ENCODE results near the gene FABP7. TPM values are rescaled to one million over a fixed set of nuclear protein-coding genes. Genes with fewer than 3 reads are reported as not detected.
"Not testable (repeated sequence)": the region's sequence is repeated elsewhere in the genome, so short reads cannot be mapped to it uniquely, and the experiment has no call there.

Gene FABP7
- total RNA-seq = not detected

DNA sequence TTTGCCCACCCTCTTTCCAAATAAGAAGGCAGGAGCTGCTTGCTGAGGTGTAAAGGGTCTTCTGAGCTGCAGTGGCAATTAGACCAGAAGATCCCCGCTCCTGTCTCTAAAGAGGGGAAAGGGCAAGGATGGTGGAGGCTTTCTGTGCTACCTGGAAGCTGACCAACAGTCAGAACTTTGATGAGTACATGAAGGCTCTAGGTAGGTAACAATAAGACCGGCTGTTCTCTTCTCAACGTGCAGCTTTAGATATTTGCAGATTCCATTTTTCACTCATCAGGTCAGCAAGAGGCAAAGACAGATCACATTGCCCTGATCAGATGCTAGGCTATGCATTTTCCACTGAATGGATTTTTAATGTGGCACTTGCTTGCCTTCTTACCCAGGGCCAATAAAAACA is at the start of gene FABP7:
TSS of gene FABP7 (plus strand) at position 50 of the 400 bp plus-strand sequence. CDS start at position 129, 79 bp downstream.
- POLR2A ChIA-PET = no interaction called here
- ATAC-seq (ENCODE audit: low read depth) = no peak
- H3K27ac Mint-ChIP-seq = no peak within 1 kb of the TSS

GRCh38 chr6:122730334-122730733 is 49.2 kb upstream of the FABP7 start:
- H3K4me3 Mint-ChIP-seq = no peak overlapping the region
- POLR2A ChIA-PET = no interaction called here

More for the DNA sequence above, at the start of gene FABP7:
- no peaks in the 10 kb centered on the region for H3K4me1 Mint-ChIP-seq
- no peak for DNase-seq
- no peak within 1 kb of the TSS for H3K4me3 Mint-ChIP-seq
- H3K27me3 Mint-ChIP-seq = peaks cover 59% of the 10 kb centered on the region
- H3K36me3 Mint-ChIP-seq = no peaks in the 10 kb centered on the region
- H3K9me3 Mint-ChIP-seq = no peaks in the 10 kb centered on the region

GRCh38 chr6:122730775-122731386 is 48.6 kb upstream of the FABP7 start:
- no peaks in the 10 kb centered on the region for H3K9me3 Mint-ChIP-seq
- ATAC-seq (ENCODE audit: low read depth) = no peak
- no peak overlapping the region for H3K27ac Mint-ChIP-seq
- POLR2A ChIA-PET = no interaction called here
- no peaks in the 10 kb centered on the region for H3K4me1 Mint-ChIP-seq
- H3K27me3 Mint-ChIP-seq = peaks cover 26% of the 10 kb centered on the region
- no peaks in the 10 kb centered on the region for H3K36me3 Mint-ChIP-seq
- DNase-seq = no peak
- H3K4me3 Mint-ChIP-seq = no peak overlapping the region

More at GRCh38 chr6:122730334-122730733, 49.2 kb upstream of the FABP7 start:
- DNase-seq (no peak), ATAC-seq (ENCODE audit: low read depth) (no peak)
- no peaks in the 10 kb centered on the region for H3K9me3 Mint-ChIP-seq
- peaks cover 23% of the 10 kb centered on the region for H3K27me3 Mint-ChIP-seq
- no peaks in the 10 kb centered on the region for H3K4me1 Mint-ChIP-seq
- no peak overlapping the region for H3K27ac Mint-ChIP-seq
- H3K36me3 Mint-ChIP-seq = no peaks in the 10 kb centered on the region

DNA sequence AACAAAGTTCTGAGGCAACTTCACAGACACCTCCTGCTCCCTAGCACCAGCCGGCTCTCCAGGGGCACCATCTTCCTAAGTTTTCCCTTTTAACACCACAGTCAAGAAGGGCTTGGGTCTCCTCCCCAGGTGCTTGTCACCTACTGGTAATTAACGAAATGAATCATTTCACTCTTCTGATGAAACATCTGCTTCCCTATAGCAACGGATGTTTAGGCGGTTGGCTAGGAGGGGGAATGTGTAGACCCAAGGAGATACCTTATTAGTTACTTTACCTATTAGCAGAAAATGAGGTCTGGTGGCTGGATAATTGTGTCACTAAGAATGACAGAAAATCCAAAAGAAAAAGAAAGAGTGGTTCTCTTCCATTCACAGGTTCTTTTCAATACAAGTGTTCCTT is 46.3 kb upstream of the FABP7 start:
- H3K9me3 Mint-ChIP-seq = no peaks in the 10 kb centered on the region
- POLR2A ChIA-PET = no interaction called here
- H3K27ac Mint-ChIP-seq = no peak overlapping the region
- H3K4me3 Mint-ChIP-seq = no peak overlapping the region
- no peak for DNase-seq
- H3K27me3 Mint-ChIP-seq = peaks cover 35% of the 10 kb centered on the region
- H3K4me1 Mint-ChIP-seq = no peaks in the 10 kb centered on the region
- H3K36me3 Mint-ChIP-seq = no peaks in the 10 kb centered on the region
- no peak for ATAC-seq (ENCODE audit: low read depth)

DNA sequence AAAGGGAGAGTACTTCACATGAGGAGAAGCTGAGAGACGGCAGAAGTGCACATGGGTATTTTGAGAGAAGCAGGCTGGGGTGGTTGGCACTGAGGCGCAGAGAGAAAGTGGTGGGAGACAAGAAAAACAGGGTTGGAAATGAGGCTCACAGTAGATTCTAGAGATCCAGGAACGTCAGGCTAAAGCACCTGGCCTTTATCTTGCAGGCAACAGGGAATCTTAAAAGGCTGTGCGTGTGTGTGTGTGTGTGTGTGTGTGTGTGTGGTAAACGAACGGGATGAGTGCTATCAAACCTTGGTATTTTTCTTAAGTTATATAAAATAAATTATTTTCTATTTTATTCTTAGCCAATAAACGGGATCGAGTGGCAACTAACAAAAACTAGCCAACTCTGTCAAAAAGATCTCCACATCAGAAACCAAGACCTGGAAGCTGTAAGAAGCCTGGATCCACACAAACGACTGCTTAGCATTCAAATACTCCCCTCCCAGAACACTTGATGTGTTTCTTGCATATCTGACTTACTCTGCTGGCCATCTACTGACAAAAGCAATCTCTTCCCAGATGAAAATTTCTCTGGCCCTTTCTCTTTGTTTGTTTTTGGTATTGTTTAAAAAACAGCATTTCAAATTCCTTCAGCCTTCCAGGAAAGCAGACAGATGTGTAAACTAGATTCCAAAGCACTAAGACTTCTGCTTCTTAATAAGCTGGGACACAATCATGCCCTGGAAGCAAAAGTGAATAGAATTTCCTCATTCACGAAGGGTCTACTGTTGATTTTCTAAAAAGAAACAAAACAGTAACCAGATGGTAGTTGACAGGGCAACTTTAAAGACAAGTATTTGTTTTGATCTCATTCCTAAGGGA is 44.8 kb upstream of the FABP7 start:
- peaks cover 35% of the 10 kb centered on the region for H3K27me3 Mint-ChIP-seq
- no peak for ATAC-seq (ENCODE audit: low read depth)
- H3K27ac Mint-ChIP-seq = no peak overlapping the region
- no peaks in the 10 kb centered on the region for H3K36me3 Mint-ChIP-seq
- no peak for DNase-seq
- H3K4me1 Mint-ChIP-seq = no peaks in the 10 kb centered on the region
- no peaks in the 10 kb centered on the region for H3K9me3 Mint-ChIP-seq
- POLR2A ChIA-PET = no interaction called here
- H3K4me3 Mint-ChIP-seq = no peak overlapping the region

- no peaks in the 10 kb centered on the region for H3K4me1 Mint-ChIP-seq
- no peak for ATAC-seq (ENCODE audit: low read depth)
Observed at GRCh38 chr6:122735582-122735981, 43.9 kb upstream of the FABP7 start.

DNA sequence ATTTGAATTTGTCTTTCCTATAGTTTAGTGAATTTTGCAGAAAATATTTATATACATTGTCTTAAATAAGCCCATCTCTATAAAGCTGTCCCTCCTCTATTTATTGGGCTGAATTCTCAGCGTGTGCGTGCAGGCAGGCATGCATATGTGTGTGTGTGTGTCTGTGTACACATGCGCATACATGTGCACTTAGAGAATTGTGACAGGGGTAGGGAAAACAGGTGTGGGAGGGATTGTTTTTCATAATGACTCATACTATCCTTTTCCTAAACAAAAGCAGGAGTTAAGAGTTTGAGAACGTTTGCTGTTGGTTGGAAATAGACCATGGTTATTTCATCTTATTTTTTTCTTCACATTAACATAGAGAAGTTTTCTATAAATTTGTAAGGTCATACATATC is 43.4 kb upstream of the FABP7 start:
- Mint-ChIP-seq H3K4me3 (no peak overlapping the region), H3K9me3 (no peaks in the 10 kb centered on the region), H3K4me1 (no peaks in the 10 kb centered on the region), H3K27me3 (peaks cover 35% of the 10 kb centered on the region), H3K36me3 (no peaks in the 10 kb centered on the region), H3K27ac (no peak overlapping the region)
- no peak for DNase-seq
- ATAC-seq (ENCODE audit: low read depth) = no peak
- POLR2A ChIA-PET = no interaction called here

More at GRCh38 chr6:122735582-122735981, 43.9 kb upstream of the FABP7 start:
- no peaks in the 10 kb centered on the region for H3K9me3 Mint-ChIP-seq
- no peak overlapping the region for H3K27ac Mint-ChIP-seq
- POLR2A ChIA-PET = no interaction called here
- H3K27me3 Mint-ChIP-seq = peaks cover 35% of the 10 kb centered on the region
- H3K4me3 Mint-ChIP-seq = no peak overlapping the region
- no peak for DNase-seq
- no peaks in the 10 kb centered on the region for H3K36me3 Mint-ChIP-seq

- H3K4me3 Mint-ChIP-seq = no peak overlapping the region
- POLR2A ChIA-PET = no interaction called here
- no peak for DNase-seq
- ATAC-seq (ENCODE audit: low read depth) = no peak
- H3K9me3 Mint-ChIP-seq = no peaks in the 10 kb centered on the region
- no peak overlapping the region for H3K27ac Mint-ChIP-seq
- H3K36me3 Mint-ChIP-seq = no peaks in the 10 kb centered on the region
- no peaks in the 10 kb centered on the region for H3K4me1 Mint-ChIP-seq
- H3K27me3 Mint-ChIP-seq = peaks cover 35% of the 10 kb centered on the region
Observed at GRCh38 chr6:122736616-122737015, 42.9 kb upstream of the FABP7 start.

- Mint-ChIP-seq H3K27me3 (peaks cover 17% of the 10 kb centered on the region), H3K9me3 (no peaks in the 10 kb centered on the region), H3K36me3 (no peaks in the 10 kb centered on the region), H3K4me1 (no peaks in the 10 kb centered on the region), H3K27ac (no peak overlapping the region), H3K4me3 (no peak overlapping the region)
- POLR2A ChIA-PET = interaction anchor here (0.6 kb wide), 1 partner anchor 153 kb away, joined by 3 read pairs; no protein-coding TSS in a partner anchor
- DNase-seq = no peak
- ATAC-seq (ENCODE audit: low read depth) = no peak
Observed at GRCh38 chr6:122740091-122740490, 39.4 kb upstream of the FABP7 start.

GRCh38 chr6:122740936-122741335 is 38.6 kb upstream of the FABP7 start:
- no peaks in the 10 kb centered on the region for H3K4me1 Mint-ChIP-seq
- H3K9me3 Mint-ChIP-seq = no peaks in the 10 kb centered on the region
- POLR2A ChIA-PET = interaction anchor here (0.6 kb wide), 1 partner anchor 154 kb away, joined by 3 read pairs; no protein-coding TSS in a partner anchor
- no peaks in the 10 kb centered on the region for H3K36me3 Mint-ChIP-seq
- ATAC-seq (ENCODE audit: low read depth) (no peak), DNase-seq (no peak)
- H3K27me3 Mint-ChIP-seq = peaks cover 14% of the 10 kb centered on the region
- H3K27ac Mint-ChIP-seq = no peak overlapping the region
- no peak overlapping the region for H3K4me3 Mint-ChIP-seq

GRCh38 chr6:122744247-122744646 is 35.3 kb upstream of the FABP7 start:
- H3K9me3 Mint-ChIP-seq, H3K4me3 Mint-ChIP-seq, H3K27me3 Mint-ChIP-seq, H3K27ac Mint-ChIP-seq, DNase-seq, POLR2A ChIA-PET, H3K36me3 Mint-ChIP-seq, H3K4me1 Mint-ChIP-seq: not testable (repeated sequence)
- peak; percentile 56 for ATAC-seq (ENCODE audit: low read depth)

- H3K27me3 Mint-ChIP-seq; H3K4me1 Mint-ChIP-seq; POLR2A ChIA-PET; ATAC-seq (ENCODE audit: low read depth); H3K36me3 Mint-ChIP-seq; H3K4me3 Mint-ChIP-seq; DNase-seq; H3K9me3 Mint-ChIP-seq; H3K27ac Mint-ChIP-seq: not testable (repeated sequence)
Observed at GRCh38 chr6:122744856-122745255, 34.7 kb upstream of the FABP7 start.

GRCh38 chr6:122746688-122747087 is 32.8 kb upstream of the FABP7 start:
- POLR2A ChIA-PET = no interaction called here
- Mint-ChIP-seq H3K9me3 (no peaks in the 10 kb centered on the region), H3K27me3 (no peaks in the 10 kb centered on the region), H3K4me3 (no peak overlapping the region), H3K4me1 (peaks cover 19% of the 10 kb centered on the region), H3K36me3 (peaks cover 2% of the 10 kb centered on the region), H3K27ac (no peak overlapping the region)
- DNase-seq (no peak), ATAC-seq (ENCODE audit: low read depth) (no peak)

DNA sequence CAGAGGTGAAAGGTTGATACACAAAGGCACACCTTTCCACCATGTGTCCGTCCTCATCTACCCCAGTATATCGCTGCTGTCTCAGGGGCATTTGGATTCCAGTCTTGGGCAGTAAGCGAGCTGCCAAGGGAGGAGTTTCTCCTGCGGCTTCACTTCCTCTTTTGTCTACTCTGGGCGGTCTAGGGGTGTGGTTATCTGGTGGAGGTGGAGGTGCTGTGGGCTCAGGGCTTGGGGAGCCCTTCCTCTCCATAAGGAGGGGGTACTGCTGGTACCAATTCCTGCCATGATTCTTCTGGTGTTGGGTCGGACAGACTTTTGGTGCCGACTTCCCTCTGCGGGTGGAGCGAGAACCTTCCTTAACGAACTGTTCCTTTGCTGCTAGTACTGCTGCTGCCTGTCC is 31.9 kb upstream of the FABP7 start:
- peaks cover 25% of the 10 kb centered on the region for H3K4me1 Mint-ChIP-seq
- DNase-seq (no peak), ATAC-seq (ENCODE audit: low read depth) (no peak)
- peak overlapping the region; percentile 17 for H3K4me3 Mint-ChIP-seq
- peaks cover 2% of the 10 kb centered on the region for H3K36me3 Mint-ChIP-seq
- H3K9me3 Mint-ChIP-seq = no peaks in the 10 kb centered on the region
- H3K27ac Mint-ChIP-seq = no peak overlapping the region
- no peaks in the 10 kb centered on the region for H3K27me3 Mint-ChIP-seq
- POLR2A ChIA-PET = no interaction called here

Data from activated naive CD8-positive, alpha-beta T cell treated with anti-CD3 and anti-CD28 coated beads, Interleukin-2, amount 10 ng/mL, durations not matched to agents 7 days and 5 days (primary cell).